OCI-LY7 (cell line): ENCODE data around the gene CLSTN2. TPM values are rescaled to one million over a fixed set of nuclear protein-coding genes. Genes with fewer than 3 reads are reported as not detected.

Source experiments
- BruUV-seq: library from RNA; stranded (reverse); fragments of 400-500 nt; replicated peaks from 2 replicates; lab custom pipeline; 2021; lab: Mats Ljungman, UMichigan
- CTCF ChIA-PET: fragments of 300-600 bp; sonication (Branson Sonifier 250); formaldehyde crosslinking; loops from one replicate; lab custom pipeline; 2022; ENCODE audit warnings: antibody characterized with exemption; ENCODE audit not compliant: unreplicated experiment; lab: Charles Lee
- POLR2A ChIA-PET: fragments of 300-600 bp; sonication (Branson Sonifier 250); formaldehyde crosslinking; loops from one replicate; lab custom pipeline; 2022; ENCODE audit warnings: antibody characterized with exemption; lab: Charles Lee
- DNase-seq: peaks from one replicate; pipeline ENCODE4 v3.0.0-alpha.2; 2015; ENCODE audit warnings: low spot score
- H2AFZ ChIP-seq: fragments of 200-600 bp; sonication (generic), shearing (Covaris generic); 2 replicates; pipeline ENCODE4 v1.6.1; 2014; ENCODE audit warnings: mild to moderate bottlenecking, antibody characterized with exemption, low read length, moderate library complexity
- H3K27ac ChIP-seq: fragments of 200-600 bp; sonication (generic); 2 replicates; pipeline ENCODE4 v1.5.1; 2014; ENCODE audit warnings: mixed run types, low read depth, mild to moderate bottlenecking, moderate library complexity, low read length, inconsistent platforms; ENCODE audit not compliant: poor library complexity, severe bottlenecking
- H3K36me3 ChIP-seq: fragments of 200-600 bp; sonication (generic); 2 replicates; pipeline ENCODE4 v1.6.1; 2014; ENCODE audit warnings: mild to moderate bottlenecking, antibody characterized with exemption, low read length, moderate library complexity, mixed read lengths; ENCODE audit not compliant: insufficient read depth
- H3K4me1 ChIP-seq: fragments of 200-600 bp; sonication (generic); 2 replicates; pipeline ENCODE4 v1.5.1; 2014; ENCODE audit warnings: mild to moderate bottlenecking, low read length; ENCODE audit not compliant: insufficient read depth, poor library complexity, severe bottlenecking
- H3K4me2 ChIP-seq: fragments of 200-600 bp; sonication (generic); 2 replicates; pipeline ENCODE4 v1.6.1; 2014; ENCODE audit warnings: mild to moderate bottlenecking, low read length
- H3K4me3 ChIP-seq: fragments of 200-600 bp; sonication (generic); 2 replicates; pipeline ENCODE4 v1.5.1; 2014; ENCODE audit warnings: mild to moderate bottlenecking, low read depth, low read length; ENCODE audit not compliant: poor library complexity, severe bottlenecking
- H3K79me2 ChIP-seq: fragments of 200-600 bp; sonication (generic); 2 replicates; pipeline ENCODE4 v1.6.1; 2016; ENCODE audit warnings: low read depth, mild to moderate bottlenecking, low read length, moderate library complexity, mixed read lengths; ENCODE audit not compliant: insufficient read depth
- H3K9me2 ChIP-seq: fragments of 200-600 bp; sonication (generic); 2 replicates; pipeline ENCODE4 v1.6.1; 2016; ENCODE audit warnings: mild to moderate bottlenecking, low read length, mixed read lengths; ENCODE audit not compliant: insufficient read depth
- H3K9me3 ChIP-seq: fragments of 200-600 bp; sonication (generic); 2 replicates; pipeline ENCODE4 v1.6.1; 2014; ENCODE audit warnings: mild to moderate bottlenecking, mixed run types, low read length, mixed read lengths
- H4K20me1 ChIP-seq: fragments of 200-600 bp; sonication (generic); 2 replicates; pipeline ENCODE4 v1.6.1; 2014; ENCODE audit warnings: mild to moderate bottlenecking, antibody characterized with exemption, low read length, moderate library complexity, mixed read lengths; ENCODE audit not compliant: insufficient read depth
- CTCF ChIP-seq: fragments of 200-600 bp; sonication (generic); conservative IDR thresholded peaks from 2 replicates; pipeline ENCODE4 v1.5.1; 2014; ENCODE audit warnings: mild to moderate bottlenecking, antibody characterized with exemption, low read length, moderate library complexity, mixed read lengths
- EZH2phosphoT487 ChIP-seq: fragments of 200-600 bp; sonication (generic); IDR thresholded peaks from 2 replicates; pipeline ENCODE4 v1.6.1; 2018; ENCODE audit warnings: low read depth, borderline replicate concordance, mild to moderate bottlenecking, mixed run types, antibody characterized with exemption, low read length, moderate library complexity, mixed read lengths
- intact Hi-C: fragments of 100-400 bp; cut with micrococcal nuclease; formaldehyde crosslinking; loops from one replicate; pipeline ENCODE4 v1.10.0; 2022; ENCODE audit not compliant: unreplicated experiment
- total RNA-seq, 2 experiments: library from RNA; depleted of rRNA in 1 of 2; stranded (reverse); fragments of >200 nt in 1 of 2; shearing (Covaris generic) in 1 of 2; gene quantifications; 2 replicates each; pipeline ENCODE4 v1.2.3, GENCODE V29; 2014 to 2022

Gene CLSTN2
- total RNA-seq, 2 experiments from 2014 or later: not detected

GRCh38 chr3:140453750-140454149 is 518.8 kb downstream of the CLSTN2 start:
- no peak for DNase-seq
- no TSS peak for BruUV-seq
- H3K79me2 ChIP-seq: no peaks in the 10 kb centered on the region
- no peaks in the 10 kb centered on the region for H4K20me1 ChIP-seq
- ChIA-PET POLR2A (interaction anchor here (1.0 kb wide), 1 partner anchor 17 kb away, joined by 3 read pairs; no protein-coding TSS in a partner anchor), CTCF (no interaction called here)
- TF ChIP-seq CTCF (no peak), EZH2phosphoT487 (no peak)
- no peaks in the 10 kb centered on the region for H3K9me3 ChIP-seq
- H3K36me3 ChIP-seq: no peaks in the 10 kb centered on the region
- H3K4me1 ChIP-seq: no peaks in the 10 kb centered on the region
- H3K4me3 ChIP-seq: no peak overlapping the region
- no peaks in the 10 kb centered on the region for H3K9me2 ChIP-seq
- H3K4me2 ChIP-seq: no peak overlapping the region
- H2AFZ ChIP-seq: no peak overlapping the region
- no peak overlapping the region for H3K27ac ChIP-seq
- intact Hi-C loops: no loop called here

GRCh38 chr3:140455521-140456214 is 520.7 kb downstream of the CLSTN2 start:
- H3K4me1 ChIP-seq: no peaks in the 10 kb centered on the region
- no peak overlapping the region for H3K27ac ChIP-seq
- no peaks in the 10 kb centered on the region for H4K20me1 ChIP-seq
- H3K4me2 ChIP-seq: no peak overlapping the region
- DNase-seq: no peak
- H3K9me3 ChIP-seq: no peaks in the 10 kb centered on the region
- BruUV-seq: no TSS peak
- ChIA-PET CTCF (no interaction called here), POLR2A (interaction anchor here (0.7 kb wide), 1 partner anchor 25 kb away, joined by 5 read pairs; no protein-coding TSS in a partner anchor)
- no peaks in the 10 kb centered on the region for H3K79me2 ChIP-seq
- TF ChIP-seq EZH2phosphoT487: no peak
- TF ChIP-seq CTCF: no peak
- intact Hi-C loops: no loop called here
- H2AFZ ChIP-seq: no peak overlapping the region
- H3K4me3 ChIP-seq: no peak overlapping the region
- H3K9me2 ChIP-seq: no peaks in the 10 kb centered on the region
- no peaks in the 10 kb centered on the region for H3K36me3 ChIP-seq

- intact Hi-C loops: no loop called here
- no peak overlapping the region for H3K4me3 ChIP-seq
- H3K4me2 ChIP-seq: no peak overlapping the region
- no peak for DNase-seq
- H3K9me2 ChIP-seq: no peaks in the 10 kb centered on the region
- ChIA-PET POLR2A (no interaction called here), CTCF (no interaction called here)
- H4K20me1 ChIP-seq: no peaks in the 10 kb centered on the region
- TF ChIP-seq EZH2phosphoT487 (no peak), CTCF (no peak)
- no peaks in the 10 kb centered on the region for H3K36me3 ChIP-seq
- no peaks in the 10 kb centered on the region for H3K79me2 ChIP-seq
- no peak overlapping the region for H2AFZ ChIP-seq
- H3K4me1 ChIP-seq: no peaks in the 10 kb centered on the region
- H3K9me3 ChIP-seq: no peaks in the 10 kb centered on the region
- no peak overlapping the region for H3K27ac ChIP-seq
- no TSS peak for BruUV-seq
These were observed 522.0 kb downstream of the CLSTN2 start for GRCh38 chr3:140456974-140457373.
